CD4-positive, alpha-beta T cell (primary cell): ENCODE data around the gene DAD1. TPM values are rescaled to one million over a fixed set of nuclear protein-coding genes. Genes with fewer than 3 reads are reported as not detected.

ENCODE experiments used
- ATAC-seq: fragments of 200-7000 bp; cut with Tn5 transposase; one replicate; pipeline ENCODE4 v1.10.0; 2022; ENCODE audit warnings: mild to moderate bottlenecking; ENCODE audit not compliant: poor library complexity
- CTCF ChIA-PET: fragments of 350-600 bp; sonication (Branson Sonifier 250); formaldehyde crosslinking; loops from one replicate; lab custom pipeline; 2021; ENCODE audit warnings: antibody characterized with exemption, inconsistent platforms; lab: Charles Lee
- POLR2A ChIA-PET: fragments of 350-600 bp; sonication (Branson Sonifier 250); formaldehyde crosslinking; loops from one replicate; lab custom pipeline; 2021; ENCODE audit warnings: antibody characterized with exemption, inconsistent platforms; lab: Charles Lee
- DNase-seq, 14 experiments: peaks; one replicate each; pipeline ENCODE4 v3.0.0-alpha.2; 2013 to 2020; ENCODE audit warnings: mixed read lengths in 2 of 14
- H3K27ac ChIP-seq, 2 donors: one replicate each; pipeline versions ENCODE4 v1.5.1 to v1.7.0; 2013; ENCODE audit warnings: low read length in 2 of 2, low read depth in 1 of 2, mild to moderate bottlenecking in 1 of 2
- H3K27me3 ChIP-seq, 2 experiments: 1 replicate in 1 of 2; 2 replicates in 1 of 2; pipeline versions ENCODE4 v1.6.1 to v1.7.0; 2013; ENCODE audit warnings: low read length in 2 of 2, control low read depth in 1 of 2, mild to moderate bottlenecking in 1 of 2, moderate library complexity in 1 of 2; ENCODE audit not compliant: insufficient read depth in 2 of 2, control insufficient read depth in 1 of 2
- H3K36me3 ChIP-seq: one replicate; pipeline ENCODE4 v1.6.1; 2013; ENCODE audit warnings: low read length, control low read depth; ENCODE audit not compliant: insufficient read depth
- H3K4me1 ChIP-seq: one replicate; pipeline ENCODE4 v1.6.1; 2013; ENCODE audit warnings: low read length, control low read depth; ENCODE audit not compliant: insufficient read depth
- H3K4me3 ChIP-seq: one replicate; pipeline ENCODE4 v1.5.1; 2013; ENCODE audit warnings: mild to moderate bottlenecking, low read length, moderate library complexity
- H3K9me3 ChIP-seq, 2 experiments: 1 replicate in 1 of 2; 2 replicates in 1 of 2; pipeline versions ENCODE4 v1.6.1 to v1.7.0; 2013; ENCODE audit warnings: low read length in 2 of 2, mild to moderate bottlenecking in 2 of 2, control low read depth in 1 of 2, moderate library complexity in 1 of 2; ENCODE audit not compliant: control insufficient read depth in 1 of 2, insufficient read depth in 1 of 2
- H3K27ac Mint-ChIP-seq: one replicate; pipeline ENCODE4 v1.8.0; 2020; ENCODE audit warnings: mixed read lengths
- H3K27me3 Mint-ChIP-seq: one replicate; pipeline ENCODE4 v1.8.0; 2021; ENCODE audit warnings: mixed read lengths
- H3K36me3 Mint-ChIP-seq: one replicate; pipeline ENCODE4 v1.8.0; 2021; ENCODE audit warnings: low read depth, mixed read lengths
- H3K4me1 Mint-ChIP-seq: one replicate; pipeline ENCODE4 v1.8.0; 2021; ENCODE audit warnings: low read depth, mixed read lengths
- H3K4me3 Mint-ChIP-seq: one replicate; pipeline ENCODE4 v1.8.0; 2020; ENCODE audit warnings: mild to moderate bottlenecking, mixed read lengths
- H3K9me3 Mint-ChIP-seq: one replicate; pipeline ENCODE4 v1.8.0; 2020; ENCODE audit warnings: mixed read lengths
- CTCF ChIP-seq: fragments of 200-600 bp; IDR thresholded peaks from one replicate; pipeline ENCODE4 v1.8.0; 2022; ENCODE audit warnings: antibody characterized with exemption, mild to moderate bottlenecking
- intact Hi-C, 2 experiments: fragments of 100-400 bp; cut with DNase I in 1 of 2; cut with micrococcal nuclease in 1 of 2; formaldehyde crosslinking; loops; one replicate each; pipeline versions ENCODE4 v1.15.1 to v1.9.0; 2023 to 2025; cut with DNase I, micrococcal nuclease
- total RNA-seq, 174 experiments: library from RNA in 2 of 174; stranded (reverse) in 2 of 174; gene quantifications; one replicate each; pipeline ENCODE4 v1.2.3 and lab custom pipeline; 2021 to 2026

Gene DAD1
- total RNA-seq, 2 experiments from 2014 or later: 41.8 to 44.1 TPM

DNA sequence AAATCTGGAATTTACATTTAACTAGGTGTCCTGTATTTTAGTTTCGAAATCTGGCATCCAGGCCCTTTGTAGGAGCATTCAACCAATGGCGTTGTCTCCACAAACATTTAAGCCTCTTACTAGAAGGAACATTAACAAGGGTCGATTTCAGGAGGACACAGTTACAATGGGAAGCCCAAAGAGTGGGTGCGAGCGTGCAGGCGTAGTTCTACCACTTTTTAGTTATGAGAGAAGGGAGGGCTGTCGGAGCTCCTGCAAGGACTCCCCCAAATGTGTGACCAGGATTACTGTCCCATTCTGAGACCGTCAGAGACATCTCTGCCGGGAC lies 8.7 kb upstream of the DAD1 start:
- Mint-ChIP-seq H3K27ac (peak overlapping the region; percentile 77), H3K27me3 (no peaks in the 10 kb centered on the region), H3K4me1 (peaks cover 24% of the 10 kb centered on the region), H3K9me3 (no peaks in the 10 kb centered on the region), H3K36me3 (peaks cover 25% of the 10 kb centered on the region), H3K4me3 (peak overlapping the region; percentile 98)
- no peak for ATAC-seq
- DNase-seq: peak in 1 of 14 experiments; percentile 13
- H3K4me3 ChIP-seq: peak overlapping the region; percentile 75
- peaks cover 14% of the 10 kb centered on the region for H3K36me3 ChIP-seq
- no peaks in the 10 kb centered on the region for H3K9me3 ChIP-seq
- peaks cover 21% of the 10 kb centered on the region for H3K4me1 ChIP-seq
- intact Hi-C loops: no loop called here
- no peak overlapping the region for H3K27ac ChIP-seq
- POLR2A ChIA-PET: interaction anchor here (1.1 to 5.6 kb wide), 7 partner anchors 8 to 169 kb away, joined by 3 to 82 read pairs (median 7); partner anchors contain the start of genes DAD1 and OXA1L
- H3K27me3 ChIP-seq: no peaks in the 10 kb centered on the region
- no peak for TF ChIP-seq CTCF
- CTCF ChIA-PET: interaction anchor here (1.0 to 6.4 kb wide), 4 partner anchors 8 to 55 kb away, joined by 3 to 39 read pairs (median 21); partner anchors contain the start of gene DAD1

GRCh38 chr14:22597265-22597664 lies 8.2 kb upstream of the DAD1 start:
- ChIA-PET CTCF (interaction anchor here (0.7 to 6.4 kb wide), 5 partner anchors 8 to 256 kb away, joined by 3 to 39 read pairs (median 7); partner anchors contain the start of gene DAD1), POLR2A (interaction anchor here (0.6 to 5.6 kb wide), 7 partner anchors 8 to 169 kb away, joined by 3 to 82 read pairs (median 6); partner anchors contain the start of genes DAD1 and OXA1L)
- H3K9me3 Mint-ChIP-seq: no peaks in the 10 kb centered on the region
- peaks cover 24% of the 10 kb centered on the region for H3K4me1 Mint-ChIP-seq
- peak overlapping the region; percentile 77 for H3K27ac Mint-ChIP-seq
- no peak for DNase-seq
- peaks cover 21% of the 10 kb centered on the region for H3K36me3 Mint-ChIP-seq
- no peaks in the 10 kb centered on the region for H3K9me3 ChIP-seq
- no peaks in the 10 kb centered on the region for H3K27me3 Mint-ChIP-seq
- TF ChIP-seq CTCF: no peak
- no peak overlapping the region for H3K27ac ChIP-seq
- ATAC-seq: no peak
- no peaks in the 10 kb centered on the region for H3K27me3 ChIP-seq
- H3K36me3 ChIP-seq: peaks cover 9% of the 10 kb centered on the region
- H3K4me3 ChIP-seq: peak overlapping the region; percentile 75
- peak overlapping the region; percentile 98 for H3K4me3 Mint-ChIP-seq
- intact Hi-C loops: no loop called here
- H3K4me1 ChIP-seq: peaks cover 21% of the 10 kb centered on the region

GRCh38 chr14:22596354-22596879 lies 7.4 kb upstream of the DAD1 start:
- Mint-ChIP-seq H3K4me3 (peak overlapping the region; percentile 0), H3K27ac (no peak overlapping the region), H3K36me3 (peaks cover 14% of the 10 kb centered on the region), H3K27me3 (no peaks in the 10 kb centered on the region), H3K4me1 (peaks cover 24% of the 10 kb centered on the region), H3K9me3 (no peaks in the 10 kb centered on the region)
- Histone ChIP-seq H3K27ac (no peak overlapping the region), H3K9me3 (no peaks in the 10 kb centered on the region), H3K4me3 (no peak overlapping the region), H3K27me3 (no peaks in the 10 kb centered on the region), H3K4me1 (peaks cover 21% of the 10 kb centered on the region), H3K36me3 (peaks cover under 1% of the 10 kb centered on the region)
- ChIA-PET CTCF (interaction anchor here (1.7 to 6.4 kb wide), 2 partner anchors 25 to 257 kb away, joined by 7 to 39 read pairs; no protein-coding TSS in a partner anchor), POLR2A (interaction anchor here (0.6 kb wide), 1 partner anchor 24 kb away, joined by 3 read pairs; no protein-coding TSS in a partner anchor)
- ATAC-seq (no peak), DNase-seq (no peak)
- intact Hi-C loops: no loop called here
- TF ChIP-seq CTCF: no peak
